ENCODE measurements around the gene FOXD1. TPM values are rescaled to one million over a fixed set of nuclear protein-coding genes. Genes with fewer than 3 reads are reported as not detected.

FOXD1 gene
- total and polyA plus RNA-seq, 7 donors: 0.15 to 0.94 (median 0.32) TPM; not detected in 1

DNA sequence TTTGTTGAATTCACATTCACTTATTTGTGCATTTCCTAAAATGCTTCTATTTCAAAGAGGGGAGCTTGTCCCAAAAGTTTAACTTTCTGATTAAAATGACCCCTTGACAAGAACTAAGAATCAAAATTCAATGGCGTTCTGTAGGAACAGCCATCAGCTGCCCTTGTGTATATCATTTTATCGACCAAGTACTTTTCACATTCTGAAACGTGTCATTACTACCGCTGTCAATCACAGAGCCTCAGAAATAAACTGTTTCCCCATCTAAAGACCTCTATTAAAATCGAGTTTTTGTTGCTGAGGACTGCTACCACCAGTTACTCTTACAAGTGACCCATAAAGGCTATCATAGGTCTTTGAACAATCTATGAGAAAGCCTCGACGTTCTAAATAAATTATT is 1.6 kb upstream of the FOXD1 start:
- intact Hi-C loops (cut with DNase I): loop anchor here (5.0 kb wide), 2 partner anchors 148 to 233 kb away; no protein-coding TSS in a partner anchor
- 13 to 20% (median 16%) methylated on average over 7 of the region's 7 CpGs for WGBS, 3 donors
- TF ChIP-seq, protein P1, sequence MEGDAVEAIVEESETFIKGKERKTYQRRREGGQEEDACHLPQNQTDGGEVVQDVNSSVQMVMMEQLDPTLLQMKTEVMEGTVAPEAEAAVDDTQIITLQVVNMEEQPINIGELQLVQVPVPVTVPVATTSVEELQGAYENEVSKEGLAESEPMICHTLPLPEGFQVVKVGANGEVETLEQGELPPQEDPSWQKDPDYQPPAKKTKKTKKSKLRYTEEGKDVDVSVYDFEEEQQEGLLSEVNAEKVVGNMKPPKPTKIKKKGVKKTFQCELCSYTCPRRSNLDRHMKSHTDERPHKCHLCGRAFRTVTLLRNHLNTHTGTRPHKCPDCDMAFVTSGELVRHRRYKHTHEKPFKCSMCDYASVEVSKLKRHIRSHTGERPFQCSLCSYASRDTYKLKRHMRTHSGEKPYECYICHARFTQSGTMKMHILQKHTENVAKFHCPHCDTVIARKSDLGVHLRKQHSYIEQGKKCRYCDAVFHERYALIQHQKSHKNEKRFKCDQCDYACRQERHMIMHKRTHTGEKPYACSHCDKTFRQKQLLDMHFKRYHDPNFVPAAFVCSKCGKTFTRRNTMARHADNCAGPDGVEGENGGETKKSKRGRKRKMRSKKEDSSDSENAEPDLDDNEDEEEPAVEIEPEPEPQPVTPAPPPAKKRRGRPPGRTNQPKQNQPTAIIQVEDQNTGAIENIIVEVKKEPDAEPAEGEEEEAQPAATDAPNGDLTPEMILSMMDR (IDR thresholded peaks at IDR 0.05): no peak

DNA sequence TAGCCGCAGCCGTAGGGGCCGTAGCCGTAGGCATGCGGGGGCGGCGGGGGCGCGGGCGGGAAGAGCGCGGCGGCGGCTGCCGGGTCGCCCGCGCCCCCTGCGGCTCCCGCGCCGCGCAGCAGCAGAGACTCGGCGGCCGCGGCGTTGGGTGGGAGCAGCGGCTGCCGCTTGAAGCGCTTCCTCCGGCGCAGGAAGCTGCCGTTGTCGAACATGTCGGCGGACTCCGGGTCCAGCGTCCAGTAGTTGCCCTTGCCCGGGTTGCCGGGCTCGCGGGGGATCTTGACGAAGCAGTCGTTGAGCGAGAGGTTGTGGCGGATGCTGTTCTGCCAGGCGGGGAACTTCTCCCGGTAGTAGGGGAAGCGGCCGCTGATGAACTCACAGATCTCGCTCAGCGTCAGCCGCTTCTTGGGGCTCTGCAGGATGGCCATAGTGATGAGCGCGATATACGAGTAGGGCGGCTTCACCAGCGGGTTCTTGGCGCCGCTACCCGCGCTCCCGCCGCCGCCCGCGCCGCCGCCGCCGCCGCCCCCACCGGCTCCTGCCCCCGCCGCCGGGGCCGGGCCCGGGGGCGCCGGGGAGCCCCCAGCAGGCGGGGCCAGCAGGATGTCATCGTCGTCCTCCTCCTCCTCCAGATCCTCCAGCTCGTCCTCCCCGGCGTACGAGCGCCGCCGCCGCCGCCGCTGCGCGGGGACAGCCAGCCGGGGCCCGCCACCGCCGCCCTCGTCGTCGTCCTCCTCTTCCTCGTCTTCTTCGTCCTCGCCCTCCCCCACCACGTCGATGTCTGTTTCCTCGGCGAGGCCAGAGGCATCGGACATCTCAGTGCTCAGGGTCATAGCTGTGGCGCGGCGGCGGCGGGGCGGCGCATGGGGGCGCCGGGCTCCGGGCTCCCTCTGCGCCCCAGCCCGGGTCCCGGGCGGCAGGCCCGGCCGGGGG is 781 bp downstream of the FOXD1 start:
- peak overlapping the region; percentile 65 for H3K4me3 ChIP-seq
- 0 to 1% (median 1%) methylated on average over 50 to 127 of the region's 127 CpGs for WGBS, 3 donors
- peaks cover 10% of the 10 kb centered on the region for H3K4me1 ChIP-seq
- intact Hi-C loops (cut with DNase I): no loop called here
- H3K36me3 ChIP-seq (ENCODE audit: insufficient read depth in 1 of 2, low read depth in 1 of 2): no peaks in the 10 kb centered on the region
- H3K27ac ChIP-seq: no peak overlapping the region
- H3K27me3 ChIP-seq (ENCODE audit: insufficient read depth in 3 of 3, low read length in 2 of 3): peaks cover 10 to 93% (median 46%) of the 10 kb centered on the region in 3 donors
- ATAC-seq (no peak), DNase-seq (peak; percentile 31 to 60)
- TF ChIP-seq, protein P1 (IDR thresholded peaks at IDR 0.05): no peak
- no peaks in the 10 kb centered on the region for H3K9me3 ChIP-seq

More for the DNA sequence above, 1.6 kb upstream of the FOXD1 start:
- ATAC-seq (no peak), DNase-seq (no peak)
- H3K27ac ChIP-seq: no peak overlapping the region
- peaks cover 10 to 87% (median 38%) of the 10 kb centered on the region in 3 donors for H3K27me3 ChIP-seq (ENCODE audit: insufficient read depth in 3 of 3, low read length in 2 of 3)
- H3K4me3 ChIP-seq: no peak overlapping the region
- no peaks in the 10 kb centered on the region for H3K9me3 ChIP-seq
- peaks cover 10% of the 10 kb centered on the region for H3K4me1 ChIP-seq
- no peaks in the 10 kb centered on the region for H3K36me3 ChIP-seq (ENCODE audit: insufficient read depth in 1 of 2, low read depth in 1 of 2)

DNA sequence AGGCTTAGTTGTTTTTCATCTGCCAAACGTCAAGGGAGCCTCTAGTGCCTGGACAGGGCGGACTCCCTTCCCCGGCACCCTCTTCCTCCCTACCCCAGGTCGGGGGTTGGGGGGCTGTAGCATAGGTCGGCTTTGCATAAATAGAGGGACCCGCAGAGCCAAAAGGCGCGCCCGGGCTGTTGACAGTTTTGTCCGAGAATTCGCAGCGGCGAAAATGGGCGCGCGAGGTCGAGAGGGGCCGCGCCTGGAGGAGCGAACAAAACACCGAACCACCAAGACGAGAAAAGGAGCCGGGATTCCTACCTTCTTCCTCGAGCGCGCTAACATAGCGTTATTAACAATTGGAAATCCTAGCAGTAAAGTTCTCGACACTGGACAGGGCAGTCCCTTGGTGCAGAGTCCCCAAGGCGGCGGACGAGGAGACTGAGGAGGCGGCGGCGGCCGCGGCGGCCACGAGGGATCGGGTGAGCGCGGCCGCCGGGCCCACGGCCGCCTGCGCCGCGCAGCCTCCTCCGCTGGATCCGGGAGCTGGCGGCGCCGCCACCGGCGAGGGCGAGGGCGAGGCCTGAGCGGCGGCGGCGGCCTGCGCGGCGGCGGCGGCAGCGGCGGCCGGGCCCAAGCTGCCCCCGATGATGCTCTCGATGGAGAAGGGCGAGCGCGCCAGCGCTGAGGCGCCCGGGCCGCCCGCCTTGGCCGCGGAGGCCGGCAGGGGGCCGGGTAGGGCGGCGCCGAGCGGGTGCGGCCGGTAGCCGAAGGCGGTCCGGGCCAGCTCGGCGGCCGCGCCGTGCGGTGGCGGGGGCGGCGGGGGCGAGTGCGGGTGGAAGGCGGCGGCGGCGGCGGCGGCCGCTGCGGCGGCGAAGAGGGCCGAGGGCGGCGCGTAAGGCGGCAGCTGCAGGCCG is 1.7 kb downstream of the FOXD1 start:
- H3K36me3 ChIP-seq (ENCODE audit: insufficient read depth in 1 of 2, low read depth in 1 of 2): no peaks in the 10 kb centered on the region
- H3K9me3 ChIP-seq: no peaks in the 10 kb centered on the region
- intact Hi-C loops (cut with DNase I): no loop called here
- H3K27ac ChIP-seq: no peak overlapping the region
- WGBS, 3 donors: 3 to 5% (median 4%) methylated on average over 47 to 119 of the region's 119 CpGs
- peaks cover 10% of the 10 kb centered on the region for H3K4me1 ChIP-seq
- peaks cover 11 to 93% (median 48%) of the 10 kb centered on the region in 3 donors for H3K27me3 ChIP-seq (ENCODE audit: insufficient read depth in 3 of 3, low read length in 2 of 3)
- H3K4me3 ChIP-seq: peak overlapping the region; percentile 39
- TF ChIP-seq, protein P1 (IDR thresholded peaks at IDR 0.05): no peak
- ATAC-seq (no peak), DNase-seq (peak in 1 of 2 donors; percentile 22)

DNA sequence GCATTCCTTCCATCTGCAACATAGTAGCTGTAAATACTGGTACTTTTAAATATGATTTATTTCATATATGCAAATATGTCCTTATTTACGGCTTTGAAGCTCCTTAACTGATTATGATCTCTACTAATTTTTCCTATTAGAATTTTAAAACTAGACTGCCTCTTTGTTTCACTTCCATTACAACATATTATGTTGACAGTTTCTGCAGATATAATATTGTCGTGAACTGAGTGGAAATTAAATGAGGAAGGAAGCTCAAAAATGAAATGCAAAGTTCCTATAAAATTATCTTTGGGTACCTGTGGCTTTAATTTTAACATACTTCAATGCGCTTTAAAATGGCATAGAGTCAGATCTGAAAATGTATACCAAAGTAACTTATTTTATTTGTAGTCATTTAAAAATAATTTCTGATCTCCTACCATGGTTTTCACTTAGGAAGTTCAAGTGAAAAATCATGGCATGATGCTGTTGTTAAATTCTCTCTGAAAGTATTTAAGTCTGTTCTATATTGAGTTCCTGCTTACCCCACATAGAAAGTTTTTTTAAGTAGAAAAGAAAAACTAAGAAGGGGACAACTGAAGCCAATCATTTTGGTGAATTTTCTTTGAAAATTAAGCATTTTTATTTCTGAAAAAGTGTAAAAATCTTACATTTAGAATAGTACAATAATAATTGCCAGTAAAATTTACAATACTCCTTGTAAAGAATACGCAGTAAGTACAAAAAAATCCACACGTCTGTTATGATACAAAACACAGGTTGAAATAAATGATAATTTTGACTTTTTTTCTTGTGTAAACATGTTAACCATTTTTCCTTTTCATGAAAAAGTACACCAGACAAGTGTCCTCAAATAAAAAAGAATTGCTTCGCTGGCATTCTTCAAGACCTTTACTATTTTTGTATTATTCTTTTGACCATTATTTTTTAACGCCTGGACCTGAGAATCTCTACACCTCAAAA is 2.6 kb downstream of the FOXD1 start:
- intact Hi-C loops (cut with DNase I): no loop called here
- ATAC-seq (no peak), DNase-seq (no peak)
- H3K27me3 ChIP-seq (ENCODE audit: insufficient read depth in 3 of 3, low read length in 2 of 3): peaks cover 15 to 93% (median 43%) of the 10 kb centered on the region in 3 donors
- WGBS, 3 donors: 27 to 31% (median 28%) methylated on average over 7 of the region's 7 CpGs
- H3K27ac ChIP-seq: no peak overlapping the region
- H3K4me3 ChIP-seq: peak overlapping the region; percentile 39
- TF ChIP-seq, protein P1 (IDR thresholded peaks at IDR 0.05): no peak
- no peaks in the 10 kb centered on the region for H3K36me3 ChIP-seq (ENCODE audit: insufficient read depth in 1 of 2, low read depth in 1 of 2)
- H3K9me3 ChIP-seq: no peaks in the 10 kb centered on the region
- peaks cover 6% of the 10 kb centered on the region for H3K4me1 ChIP-seq

Measured in psoas muscle (tissue), 8 donors.